ENCODE data around the gene SELP.

The SELP gene

GRCh38 chr1:169576935-169577331 is 53.0 kb downstream of the SELP start:
- Histone ChIP-seq H3K4me2 (ENCODE audit: low read depth, low read length, poor library complexity, severe bottlenecking) (no peak overlapping the region), H2AFZ (ENCODE audit: low read length) (no peak overlapping the region), H3F3A (ENCODE audit: low read depth) (no peaks in the 10 kb centered on the region), H3K79me2 (ENCODE audit: insufficient read depth, low read length) (no peaks in the 10 kb centered on the region), H3K4me1 (ENCODE audit: insufficient read depth, low read length, poor library complexity, severe bottlenecking) (no peaks in the 10 kb centered on the region), H4K20me1 (ENCODE audit: insufficient read depth, low read length, poor library complexity, severe bottlenecking) (no peaks in the 10 kb centered on the region), H3K27me3 (ENCODE audit: insufficient read depth, low read length, poor library complexity, severe bottlenecking) (no peaks in the 10 kb centered on the region), H3K9me2 (replicated peaks; ENCODE audit: low read depth, low read length) (no peaks in the 10 kb centered on the region), H3K9me3 (ENCODE audit: insufficient read depth, low read depth, low read length) (no peaks in the 10 kb centered on the region), H3K4me3 (ENCODE audit: low read length, poor library complexity, severe bottlenecking) (no peak overlapping the region), H3K36me3 (ENCODE audit: insufficient read depth, low read length) (no peaks in the 10 kb centered on the region), H3K9ac (ENCODE audit: low read depth, low read length, poor library complexity, severe bottlenecking) (no peak overlapping the region)
- TF ChIP-seq CTCF (conservative IDR thresholded peaks at IDR 0.05; ENCODE audit: low read length) (no peak), EZH2phosphoT487 (IDR thresholded peaks at IDR 0.05; ENCODE audit: borderline replicate concordance) (no peak)

GRCh38 chr1:169576241-169576934 is 53.5 kb downstream of the SELP start:
- Histone ChIP-seq H3K4me2 (ENCODE audit: low read depth, low read length, poor library complexity, severe bottlenecking) (no peak overlapping the region), H4K20me1 (ENCODE audit: insufficient read depth, low read length, poor library complexity, severe bottlenecking) (no peaks in the 10 kb centered on the region), H3K9ac (ENCODE audit: low read depth, low read length, poor library complexity, severe bottlenecking) (no peak overlapping the region), H3K9me3 (ENCODE audit: insufficient read depth, low read depth, low read length) (no peaks in the 10 kb centered on the region), H2AFZ (ENCODE audit: low read length) (no peak overlapping the region), H3F3A (ENCODE audit: low read depth) (no peaks in the 10 kb centered on the region), H3K4me1 (ENCODE audit: insufficient read depth, low read length, poor library complexity, severe bottlenecking) (no peaks in the 10 kb centered on the region), H3K27me3 (ENCODE audit: insufficient read depth, low read length, poor library complexity, severe bottlenecking) (no peaks in the 10 kb centered on the region), H3K9me2 (replicated peaks; ENCODE audit: low read depth, low read length) (no peaks in the 10 kb centered on the region), H3K36me3 (ENCODE audit: insufficient read depth, low read length) (no peaks in the 10 kb centered on the region), H3K4me3 (ENCODE audit: low read length, poor library complexity, severe bottlenecking) (no peak overlapping the region), H3K79me2 (ENCODE audit: insufficient read depth, low read length) (no peaks in the 10 kb centered on the region)
- no peak for TF ChIP-seq EZH2phosphoT487 (IDR thresholded peaks at IDR 0.05; ENCODE audit: borderline replicate concordance)
- no peak for TF ChIP-seq CTCF (conservative IDR thresholded peaks at IDR 0.05; ENCODE audit: low read length)

- H3K4me1 ChIP-seq (ENCODE audit: insufficient read depth, low read length, poor library complexity, severe bottlenecking), result no peaks in the 10 kb centered on the region
- no peaks in the 10 kb centered on the region for H3K79me2 ChIP-seq (ENCODE audit: insufficient read depth, low read length)
- H3K27me3 ChIP-seq (ENCODE audit: insufficient read depth, low read length, poor library complexity, severe bottlenecking), result no peaks in the 10 kb centered on the region
- H3K9me3 ChIP-seq (ENCODE audit: insufficient read depth, low read depth, low read length), result no peaks in the 10 kb centered on the region
- no peak overlapping the region for H3K9ac ChIP-seq (ENCODE audit: low read depth, low read length, poor library complexity, severe bottlenecking)
- no peak overlapping the region for H3K4me3 ChIP-seq (ENCODE audit: low read length, poor library complexity, severe bottlenecking)
- H3K36me3 ChIP-seq (ENCODE audit: insufficient read depth, low read length), result no peaks in the 10 kb centered on the region
- no peak for TF ChIP-seq CTCF (conservative IDR thresholded peaks at IDR 0.05; ENCODE audit: low read length)
- H3F3A ChIP-seq (ENCODE audit: low read depth), result no peaks in the 10 kb centered on the region
- no peak overlapping the region for H2AFZ ChIP-seq (ENCODE audit: low read length)
- no peaks in the 10 kb centered on the region for H3K9me2 ChIP-seq (replicated peaks; ENCODE audit: low read depth, low read length)
- H4K20me1 ChIP-seq (ENCODE audit: insufficient read depth, low read length, poor library complexity, severe bottlenecking), result no peaks in the 10 kb centered on the region
- no peak overlapping the region for H3K4me2 ChIP-seq (ENCODE audit: low read depth, low read length, poor library complexity, severe bottlenecking)
These were observed 55.6 kb downstream of the SELP start for GRCh38 chr1:169574336-169574735.
